T-helper 1 cell treated with Interleukin-12 subunit alpha and Interleukin-12 subunit beta and Interleukin-4 antibody, amounts not matched to agents 30 ng/mL and 1 ng/mL, for 36 hours (primary cell): ENCODE results near the gene YTHDC2. TPM values are rescaled to one million over a fixed set of nuclear protein-coding genes. Genes with fewer than 3 reads are reported as not detected.

Experiments
- intact Hi-C: fragments of 100-400 bp; cut with micrococcal nuclease; formaldehyde crosslinking; loops from one replicate; pipeline ENCODE4 v1.15.1; 2024
- total RNA-seq: library from RNA; stranded (reverse); gene quantifications from 2 replicates; pipeline ENCODE4 v1.2.3, GENCODE V29; 2022

The YTHDC2 gene
- total RNA-seq, 1 donor from 2014 or later, result 27.8 TPM

GRCh38 chr5:113518884-113519283, 5.4 kb downstream of the YTHDC2 start:
- intact Hi-C loops, result loop anchor here (10.0 kb wide), 2 partner anchors 1354 to 2004 kb away; partner anchors contain the start of gene STARD4

- intact Hi-C loops, result loop anchor here (10.0 kb wide), 2 partner anchors 1355 to 2005 kb away; partner anchors contain the start of gene STARD4
Measured at GRCh38 chr5:113519412-113519811, 5.9 kb downstream of the YTHDC2 start.

DNA sequence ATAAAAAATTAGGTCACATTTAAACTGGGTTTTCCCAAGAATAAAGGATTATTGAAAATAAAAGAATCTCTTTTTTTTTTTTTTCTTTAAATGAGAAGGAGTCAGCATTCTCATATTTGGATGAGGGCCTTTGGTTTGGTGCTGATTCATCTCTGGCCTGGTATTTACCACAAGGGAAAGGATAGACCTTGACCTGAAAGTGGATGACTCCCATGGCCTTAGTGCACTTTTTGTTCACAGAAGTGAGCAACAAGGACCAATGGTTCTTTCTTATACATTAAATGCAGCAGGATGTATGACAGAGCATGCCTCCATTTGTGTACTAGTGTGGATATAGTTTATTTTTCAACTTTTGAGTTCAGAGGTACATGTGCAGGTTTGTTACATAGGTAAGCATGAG, 6.9 kb downstream of the YTHDC2 start:
- intact Hi-C loops, result no loop called here

GRCh38 chr5:113520899-113521298, 7.4 kb downstream of the YTHDC2 start:
- intact Hi-C loops, result no loop called here

DNA sequence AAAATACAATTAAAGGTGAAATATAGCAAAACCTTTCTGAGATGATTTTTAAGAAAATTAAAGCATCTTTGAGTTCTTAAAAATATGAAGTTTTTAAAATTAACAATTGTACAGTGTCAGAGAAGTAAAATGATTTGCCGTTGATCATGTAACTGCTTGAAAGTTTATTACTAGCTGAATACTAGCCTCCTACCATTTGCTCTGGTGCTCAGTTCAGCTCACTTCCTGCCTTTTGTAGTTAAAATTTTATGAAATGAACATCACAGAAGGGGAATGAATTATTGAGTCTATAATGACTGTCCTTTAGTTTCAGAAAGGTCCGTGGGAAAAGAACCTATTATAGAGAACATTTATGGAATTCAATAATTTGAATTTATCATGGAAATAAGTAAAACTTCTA, 9.7 kb downstream of the YTHDC2 start:
- intact Hi-C loops, result no loop called here

- intact Hi-C loops, result no loop called here
Measured at GRCh38 chr5:113524927-113525326, 11.4 kb downstream of the YTHDC2 start.

DNA sequence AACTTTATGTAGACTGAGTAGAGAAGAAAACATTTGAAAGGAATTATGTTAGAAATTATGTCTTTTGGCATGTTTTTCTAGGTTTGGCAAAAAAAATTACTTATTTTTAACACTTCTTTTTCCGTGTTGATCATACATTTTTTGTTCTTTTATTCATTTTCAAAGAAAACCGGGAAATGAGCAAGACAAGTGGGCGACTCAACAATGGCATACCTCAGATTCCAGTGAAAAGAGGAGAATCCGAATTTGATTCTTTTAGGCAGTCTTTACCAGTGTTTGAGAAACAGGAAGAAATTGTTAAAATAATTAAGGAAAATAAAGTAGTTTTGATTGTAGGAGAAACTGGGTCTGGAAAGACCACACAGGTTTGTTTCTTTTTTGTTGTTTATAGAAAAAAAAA, 12.9 kb downstream of the YTHDC2 start:
- intact Hi-C loops, result no loop called here

GRCh38 chr5:113527746-113528145, 14.3 kb downstream of the YTHDC2 start:
- intact Hi-C loops, result no loop called here

- intact Hi-C loops, result no loop called here
Measured at GRCh38 chr5:113531481-113532159, 18.1 kb downstream of the YTHDC2 start.

GRCh38 chr5:113538313-113538712, 24.8 kb downstream of the YTHDC2 start:
- intact Hi-C loops, result no loop called here

DNA sequence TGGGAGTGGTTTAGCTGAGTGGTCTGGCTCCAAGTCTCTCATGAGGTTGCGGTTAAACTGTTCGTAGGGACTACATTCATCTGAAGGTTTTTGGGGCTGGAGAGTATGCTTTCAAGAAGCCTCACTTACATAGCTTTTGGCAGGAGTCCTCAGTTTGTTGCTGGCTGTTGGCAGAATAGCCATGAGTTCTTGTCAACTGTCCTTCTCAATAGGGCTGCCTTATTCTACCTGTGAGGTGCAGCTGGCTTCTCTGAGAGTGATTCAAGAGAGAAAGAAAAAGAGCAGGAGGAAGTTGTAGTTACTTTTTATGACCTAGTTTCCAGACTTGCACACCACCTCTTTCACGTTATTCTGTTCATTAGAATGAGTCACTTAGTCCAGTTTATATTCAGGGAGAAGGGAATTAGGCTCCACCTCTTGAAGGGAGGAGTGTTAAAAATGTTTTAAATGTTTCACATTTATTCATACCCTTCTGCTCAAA, 33.2 kb downstream of the YTHDC2 start:
- intact Hi-C loops, result no loop called here

DNA sequence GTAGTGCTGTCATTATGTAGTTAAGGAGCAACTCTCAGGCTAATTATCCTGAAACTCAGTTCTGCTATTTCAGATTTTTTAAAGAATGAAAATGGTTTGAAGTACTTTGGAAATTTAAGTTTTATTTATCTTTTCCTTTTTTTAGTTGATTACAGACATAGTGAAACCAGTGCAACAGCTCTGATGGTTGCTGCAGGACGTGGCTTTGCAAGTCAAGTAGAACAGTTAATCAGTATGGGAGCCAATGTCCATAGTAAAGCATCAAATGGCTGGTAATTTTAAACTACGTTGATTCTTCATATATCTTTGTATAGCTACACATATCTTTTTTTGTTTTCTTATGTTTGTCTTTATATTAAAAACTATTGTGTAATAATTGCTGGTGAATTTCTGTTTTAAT, 34.9 kb downstream of the YTHDC2 start:
- intact Hi-C loops, result no loop called here

DNA sequence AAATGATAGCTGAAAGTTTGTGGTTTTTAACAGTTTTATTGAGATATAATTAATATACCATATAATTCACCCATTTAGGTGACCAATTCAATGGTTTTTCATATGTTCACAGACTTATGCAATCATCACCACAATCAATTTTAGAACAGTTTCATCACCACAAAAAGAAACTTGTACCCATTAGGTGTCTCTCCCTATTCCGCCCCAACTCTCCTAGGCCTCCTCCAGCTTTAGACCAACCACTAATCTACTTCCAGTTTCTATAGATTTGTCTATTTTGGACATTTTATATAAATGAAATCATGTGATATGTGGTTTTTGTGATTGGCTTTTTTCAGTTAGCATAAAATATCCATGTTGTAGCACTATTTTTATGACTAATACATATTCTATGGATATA, 38.6 kb downstream of the YTHDC2 start:
- intact Hi-C loops, result no loop called here

GRCh38 chr5:113552620-113553019, 39.1 kb downstream of the YTHDC2 start:
- intact Hi-C loops, result no loop called here

GRCh38 chr5:113562828-113563400, 49.4 kb downstream of the YTHDC2 start:
- intact Hi-C loops, result no loop called here

GRCh38 chr5:113569396-113569795, 55.9 kb downstream of the YTHDC2 start:
- intact Hi-C loops, result no loop called here

GRCh38 chr5:113572716-113573115, 59.2 kb downstream of the YTHDC2 start:
- intact Hi-C loops, result no loop called here

GRCh38 chr5:113574417-113574816, 60.9 kb downstream of the YTHDC2 start:
- intact Hi-C loops, result no loop called here

DNA sequence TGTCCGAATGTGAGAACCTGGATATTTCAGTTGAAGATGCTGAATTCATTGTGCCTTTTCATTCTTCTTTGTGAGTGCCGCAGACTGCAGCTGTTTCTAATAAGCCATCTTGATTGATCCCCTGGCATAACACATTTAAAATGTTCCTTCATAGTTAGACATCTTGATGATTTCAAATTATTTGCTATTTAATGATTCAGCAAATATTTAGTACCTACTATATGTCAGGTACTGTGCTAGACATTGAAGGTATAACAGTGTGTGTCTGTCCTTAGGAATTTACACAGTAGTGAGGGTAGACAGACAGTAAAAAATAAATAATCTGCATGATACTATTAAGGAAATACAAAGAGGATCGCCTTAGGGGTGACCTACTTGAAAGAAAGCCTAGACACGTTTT, 61.6 kb downstream of the YTHDC2 start:
- intact Hi-C loops, result no loop called here

DNA sequence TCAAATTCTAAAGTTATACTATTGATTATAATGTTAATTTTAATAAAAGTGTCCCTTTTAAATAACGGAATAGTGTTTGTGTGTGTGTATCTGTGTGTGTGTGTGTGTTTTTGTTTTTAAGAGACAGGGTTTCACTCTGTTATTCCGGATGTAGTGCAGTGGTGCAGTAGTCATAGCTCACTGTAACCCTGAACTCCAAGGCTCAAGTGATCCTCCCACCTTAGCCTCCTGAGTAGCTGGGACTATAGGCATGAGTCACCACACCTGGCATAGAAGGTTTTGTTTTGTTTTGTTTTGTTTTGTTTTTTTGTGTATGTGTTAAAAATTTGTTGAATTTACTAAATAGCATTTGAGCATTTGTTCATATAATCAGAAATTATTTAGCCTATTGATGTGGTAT, 64.6 kb downstream of the YTHDC2 start:
- intact Hi-C loops, result no loop called here

DNA sequence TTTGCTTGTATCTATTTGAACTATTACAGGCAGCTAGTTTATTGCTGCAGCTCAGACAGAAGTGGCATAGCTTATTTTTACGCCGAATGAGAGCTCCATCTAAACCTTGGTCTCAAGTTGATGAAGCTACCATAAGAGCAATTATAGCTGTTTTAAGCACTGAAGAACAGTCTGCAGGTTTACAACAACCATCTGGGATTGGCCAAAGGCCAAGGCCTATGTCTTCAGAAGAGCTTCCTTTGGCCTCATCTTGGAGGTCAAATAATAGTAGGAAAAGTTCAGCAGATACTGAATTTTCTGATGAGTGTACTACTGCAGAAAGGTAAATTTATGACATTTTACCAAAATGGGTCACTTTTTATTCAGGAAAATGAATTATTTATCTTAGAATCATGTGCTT, 67.9 kb downstream of the YTHDC2 start:
- intact Hi-C loops, result no loop called here

GRCh38 chr5:113598150-113598549, 84.7 kb downstream of the YTHDC2 start:
- intact Hi-C loops, result no loop called here

GRCh38 chr5:113598926-113599325, 85.4 kb downstream of the YTHDC2 start:
- intact Hi-C loops, result no loop called here
